EL (cell line): ENCODE data around the gene ASB16.

ENCODE experiments used
- DNase-seq: peaks from one replicate; pipeline ENCODE4 v3.0.0-alpha.2; 2016

ASB16 gene

DNA sequence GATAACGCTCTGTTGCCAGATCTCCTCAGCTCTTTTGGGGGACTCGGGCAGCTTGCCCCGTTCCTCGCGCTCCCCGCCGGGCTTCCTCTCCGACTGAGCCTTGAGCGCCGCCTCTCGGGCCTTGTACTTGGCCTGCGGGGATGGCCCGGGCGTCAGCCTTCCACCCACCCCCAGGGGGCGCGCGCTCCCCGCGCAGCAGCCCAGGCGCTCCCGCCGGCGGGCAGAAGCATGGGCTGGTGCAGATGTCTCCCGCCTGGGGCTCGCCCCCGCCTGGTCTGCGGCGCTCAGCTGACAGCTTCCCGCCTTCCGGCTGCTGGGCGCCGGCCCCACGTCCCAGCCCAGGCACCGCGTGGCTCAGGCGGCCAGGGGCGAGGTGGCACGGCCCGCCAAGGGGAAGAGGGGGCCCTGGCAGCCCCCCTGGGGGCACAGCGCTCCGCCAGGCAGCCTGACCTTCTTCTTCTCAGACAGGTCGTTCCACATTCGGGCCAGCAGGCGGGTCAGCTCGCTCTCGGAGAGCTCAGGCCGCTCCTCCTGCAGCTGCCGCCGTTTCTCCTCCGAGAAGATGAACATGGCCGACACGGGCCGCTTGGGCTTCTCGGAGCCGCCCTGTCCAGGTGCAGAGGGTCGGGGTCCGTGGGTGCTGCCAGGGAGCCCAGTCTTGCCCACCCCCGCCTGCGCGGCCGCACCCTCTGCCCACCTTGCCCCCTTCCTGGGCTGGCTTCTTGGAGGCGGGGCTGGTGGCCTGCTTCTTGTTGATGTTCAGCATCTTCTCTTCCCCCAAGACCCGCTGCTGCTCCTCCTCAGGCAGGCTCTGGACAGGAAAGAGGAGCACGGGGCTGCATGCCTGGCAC lies 40.1 kb downstream of the ASB16 start:
- peak; percentile 85 for DNase-seq

DNA sequence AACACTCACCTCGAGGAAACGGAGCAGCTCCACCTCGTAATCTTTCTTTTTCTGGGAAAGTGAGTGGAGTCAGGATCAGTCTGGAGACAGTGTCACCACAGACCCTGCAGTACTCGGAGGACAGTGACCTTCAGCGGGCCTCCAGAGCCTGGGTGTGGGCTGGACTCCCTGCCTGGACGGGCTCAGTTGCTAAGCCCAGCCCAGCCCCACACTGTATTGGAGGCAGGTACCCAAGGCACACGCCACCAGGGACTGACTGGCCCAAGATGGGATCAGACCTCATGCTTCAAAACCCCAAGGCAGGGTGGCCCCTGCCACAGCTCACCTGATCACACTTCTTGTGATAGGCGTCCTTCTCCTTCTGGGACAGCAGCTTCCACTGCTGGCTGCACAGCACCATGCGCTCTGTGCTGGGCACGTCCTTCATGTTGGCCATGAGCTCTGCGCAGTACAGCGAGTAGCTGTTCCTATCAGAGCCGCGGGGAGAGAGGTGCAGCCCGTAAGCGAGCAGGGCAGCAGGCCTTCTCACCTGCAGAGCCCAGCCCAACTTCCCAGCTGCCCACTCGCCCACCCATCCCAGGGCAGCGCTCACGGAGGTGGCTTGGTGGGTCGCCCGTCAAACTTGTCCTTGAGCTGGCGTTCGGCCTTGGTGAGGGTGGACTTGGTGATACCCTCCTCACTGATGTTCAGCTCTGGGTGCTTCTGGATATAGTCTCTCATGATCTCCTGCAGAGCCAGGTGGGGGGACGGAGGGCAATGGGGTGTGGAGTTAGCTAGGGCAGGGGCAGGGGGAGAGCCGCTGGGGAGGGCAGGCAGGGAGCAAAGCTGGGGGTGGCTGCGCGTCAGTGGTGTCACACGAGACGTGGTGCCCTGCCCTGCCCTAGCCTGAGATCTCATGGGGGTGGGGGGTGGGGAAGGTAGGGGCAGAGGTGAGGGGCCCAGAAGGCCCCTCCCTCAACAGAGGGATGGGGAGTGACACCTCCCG lies 41.1 kb downstream of the ASB16 start:
- no peak for DNase-seq

DNA sequence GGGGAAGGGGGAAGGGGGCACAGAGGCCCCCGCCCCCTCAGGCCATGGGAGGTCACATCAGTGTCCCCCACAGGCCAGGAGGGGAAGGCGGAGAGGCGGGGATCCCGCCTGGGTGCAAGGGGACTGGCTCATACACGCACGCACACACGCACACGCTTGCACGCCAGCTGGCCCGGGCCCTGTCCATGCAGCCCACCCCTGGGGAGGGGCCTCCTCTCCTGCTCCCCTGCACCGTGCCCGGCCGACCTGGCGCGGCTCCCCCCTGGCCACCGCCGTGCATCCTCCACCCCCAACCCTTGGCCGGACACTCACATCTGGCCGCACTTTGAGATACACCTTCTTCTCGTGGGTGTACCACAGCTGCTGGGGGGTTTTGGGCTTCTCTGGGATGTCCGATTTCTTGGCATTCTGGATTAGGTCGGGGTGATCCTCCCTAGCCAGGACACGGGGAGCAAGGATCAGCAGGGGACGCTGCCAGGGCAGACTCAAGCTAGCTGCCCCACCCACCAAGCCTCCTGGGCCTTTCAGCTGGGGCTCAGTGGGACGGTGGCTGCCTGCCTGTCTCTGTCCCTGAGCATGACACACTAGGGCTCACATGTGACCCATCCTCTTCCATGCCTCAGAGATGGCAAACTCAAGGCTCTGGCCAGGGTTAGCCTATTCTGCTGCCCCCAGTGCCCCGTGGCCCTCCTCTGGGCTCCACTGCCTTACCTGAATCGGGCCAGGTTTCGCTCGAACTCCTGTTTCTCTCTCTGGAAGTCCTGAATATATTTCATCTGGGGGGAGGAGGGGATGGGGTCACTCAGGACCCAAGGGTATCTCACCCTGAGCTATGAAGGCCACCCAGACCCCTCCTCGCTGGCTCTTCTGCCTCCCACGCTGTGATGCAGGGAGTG lies 42.3 kb downstream of the ASB16 start:
- DNase-seq = no peak

DNA sequence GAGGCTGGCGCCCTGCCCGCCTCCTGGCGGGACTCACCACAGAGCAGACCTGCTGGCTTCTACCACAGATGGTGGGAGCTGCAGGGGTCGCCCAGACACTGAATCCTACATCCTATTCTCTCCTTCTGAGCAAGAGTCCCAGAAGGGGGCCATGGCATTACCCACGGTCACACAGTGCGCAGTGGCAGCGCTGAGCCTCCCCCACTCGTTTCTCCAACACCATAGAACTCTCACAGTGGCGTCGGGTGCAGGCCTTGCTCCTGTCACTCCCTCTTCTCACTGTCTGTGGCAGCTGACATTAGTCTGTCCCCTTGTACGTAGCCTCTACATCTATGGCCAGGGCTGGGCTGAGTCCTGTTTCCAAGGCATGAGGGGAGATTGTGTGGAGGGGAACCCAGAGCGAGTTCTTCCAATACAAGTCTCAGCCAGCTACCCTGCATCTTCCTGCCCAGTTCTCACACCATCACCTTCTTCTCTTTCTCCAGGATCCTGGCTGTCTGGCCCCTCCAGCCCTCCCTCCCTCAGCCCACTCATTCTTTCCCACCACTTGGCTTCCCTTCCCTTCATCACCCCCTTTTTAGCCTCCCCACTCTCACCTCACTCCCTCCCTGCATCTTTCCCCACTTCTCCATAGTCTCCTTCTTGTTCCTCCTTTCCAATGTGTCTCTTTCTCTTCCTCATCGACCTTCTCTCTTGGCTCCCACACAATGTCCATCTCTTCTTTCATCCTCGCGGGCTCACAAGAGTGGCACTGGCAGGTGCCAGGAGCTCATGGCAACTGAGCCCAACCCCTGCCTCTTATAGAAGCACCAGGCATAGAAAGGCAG lies 43.1 kb downstream of the ASB16 start:
- no peak for DNase-seq

DNA sequence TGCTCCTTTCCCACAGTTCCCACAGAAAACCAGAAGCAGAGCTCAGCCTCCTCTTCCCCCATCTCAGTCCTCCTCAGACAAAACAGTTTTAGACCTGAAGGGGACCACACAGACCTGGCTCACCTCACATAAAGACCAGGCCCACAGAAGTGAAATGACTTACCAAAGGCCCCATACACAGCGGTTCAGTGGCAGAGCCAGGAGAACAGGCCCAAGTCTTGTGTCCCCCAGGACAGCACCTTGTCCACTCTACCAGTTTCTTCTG lies 43.7 kb downstream of the ASB16 start:
- DNase-seq = no peak

DNA sequence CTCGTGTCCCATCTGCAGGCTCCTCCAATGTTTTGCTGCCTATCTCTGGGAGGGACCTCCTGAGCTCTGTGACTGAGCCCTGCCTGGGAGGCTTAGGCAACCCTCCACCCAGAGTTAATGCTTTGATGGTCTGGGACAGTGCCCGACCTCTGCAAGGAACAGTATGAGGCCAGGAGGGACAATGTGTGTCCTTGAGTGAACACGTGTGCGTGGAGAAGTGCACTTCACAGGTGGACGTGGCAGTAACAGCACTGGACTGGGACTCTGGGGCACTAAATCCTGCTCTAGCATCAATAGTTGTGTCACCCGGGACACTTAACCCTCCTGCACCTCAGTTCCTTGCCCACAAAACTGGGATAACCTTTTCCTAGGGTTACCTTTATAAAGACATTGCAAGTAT lies 44.4 kb downstream of the ASB16 start:
- DNase-seq = no peak

DNA sequence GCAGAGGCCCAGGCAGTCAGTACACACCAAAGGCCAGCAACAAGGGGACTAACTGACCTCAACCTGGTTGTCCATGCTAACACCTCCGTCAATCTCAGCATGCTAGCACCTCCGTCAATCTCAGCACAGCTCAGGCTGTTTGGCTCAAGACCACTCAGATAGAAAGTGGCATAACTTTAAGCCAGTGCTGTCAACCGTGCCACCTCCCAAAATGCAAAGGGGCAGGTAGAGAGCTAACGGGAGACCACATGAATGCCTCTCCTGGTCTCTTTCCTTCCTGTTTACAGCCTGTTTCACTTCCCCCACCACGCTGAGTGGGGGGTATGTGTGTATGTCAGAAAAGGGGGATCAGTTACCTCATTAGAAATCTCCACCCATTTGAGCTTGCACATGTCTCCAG lies 45.7 kb downstream of the ASB16 start:
- DNase-seq = no peak

DNA sequence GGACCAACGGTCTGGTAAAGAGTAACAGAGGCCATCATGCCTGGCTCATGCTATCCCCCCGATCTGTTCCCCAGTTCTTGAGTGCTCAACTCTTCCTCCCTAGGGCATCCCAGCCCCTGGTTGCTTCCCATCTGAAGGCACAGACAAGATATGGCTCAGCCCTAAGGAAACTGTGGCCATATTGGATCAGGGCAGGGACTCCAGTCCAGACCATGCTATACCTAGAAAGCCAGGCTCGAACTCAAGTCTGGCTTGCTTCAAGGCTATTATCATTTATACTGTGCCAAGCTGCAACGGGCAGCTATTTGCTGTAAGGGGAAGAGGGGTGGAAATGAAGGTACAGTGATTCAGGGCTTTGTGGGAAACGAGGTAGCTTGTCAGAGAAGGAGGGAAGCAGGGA lies 46.2 kb downstream of the ASB16 start:
- no peak for DNase-seq

DNA sequence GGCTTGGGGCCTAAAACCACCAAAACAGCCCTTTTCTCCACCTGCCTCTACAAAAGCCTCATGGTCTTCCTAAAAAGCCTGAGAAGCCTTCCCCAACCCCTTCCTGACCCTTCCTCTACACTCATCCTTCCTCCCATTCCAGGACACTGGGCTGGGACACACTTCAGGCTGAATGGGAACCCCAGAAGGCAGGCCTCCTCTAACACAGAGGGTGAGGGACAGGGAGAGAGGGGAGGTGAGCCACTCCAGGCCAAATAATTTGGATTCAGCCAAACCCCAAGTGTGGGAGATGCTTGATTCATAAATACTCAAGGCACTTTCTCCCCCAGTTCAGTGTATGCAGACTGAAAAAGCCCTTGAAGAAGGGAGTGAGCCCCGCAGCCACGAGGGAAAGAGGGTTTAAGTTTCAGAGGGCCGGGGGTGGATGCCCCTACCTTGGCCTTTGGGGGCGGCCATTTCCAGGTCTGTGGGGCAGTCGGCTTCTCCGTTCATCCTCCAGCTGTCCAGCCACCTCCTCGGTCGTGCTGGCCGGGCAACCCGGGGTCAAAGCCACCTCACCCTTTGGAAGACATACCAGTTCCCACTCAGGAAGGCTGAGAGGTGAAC lies 47.3 kb downstream of the ASB16 start:
- DNase-seq = no peak

DNA sequence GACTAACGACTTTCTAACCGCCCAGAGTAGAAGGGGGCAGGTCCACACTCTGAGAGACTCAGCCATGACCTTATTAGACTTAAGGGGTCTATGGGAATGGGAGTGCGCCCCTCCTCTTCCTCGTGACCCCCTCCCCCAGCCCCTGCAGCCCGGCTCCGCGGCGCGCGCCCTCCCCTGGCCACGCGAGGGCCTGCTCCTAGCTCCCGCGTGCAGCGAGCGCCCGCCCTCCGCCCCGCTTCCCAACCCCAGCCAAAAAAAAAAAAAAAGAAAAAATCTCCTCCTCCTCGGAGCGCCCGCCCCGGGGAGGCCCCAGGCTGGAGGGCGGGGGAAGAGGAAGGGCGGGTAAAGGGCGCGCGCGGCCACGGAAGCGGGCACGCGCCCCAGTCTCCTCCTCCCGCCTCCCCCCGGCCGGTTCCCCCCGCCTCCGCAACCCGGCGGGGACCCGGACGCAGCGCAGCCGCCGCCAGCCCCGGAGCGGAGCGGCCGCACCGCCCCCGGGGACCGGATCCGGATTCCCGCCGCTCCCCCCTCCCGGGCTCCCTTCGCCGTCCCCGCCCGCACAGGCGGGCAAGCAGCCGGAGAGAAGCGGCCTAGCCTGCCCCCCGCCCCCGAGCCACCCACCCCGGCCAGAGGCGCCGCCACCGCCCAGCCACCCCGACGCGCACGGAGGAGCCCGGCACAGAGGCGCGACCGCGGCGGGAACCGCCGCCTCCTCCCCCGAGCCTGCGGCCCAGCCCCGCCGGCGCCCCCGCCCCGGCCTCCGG lies 48.0 kb downstream of the ASB16 start:
- DNase-seq = peak; percentile 93

DNA sequence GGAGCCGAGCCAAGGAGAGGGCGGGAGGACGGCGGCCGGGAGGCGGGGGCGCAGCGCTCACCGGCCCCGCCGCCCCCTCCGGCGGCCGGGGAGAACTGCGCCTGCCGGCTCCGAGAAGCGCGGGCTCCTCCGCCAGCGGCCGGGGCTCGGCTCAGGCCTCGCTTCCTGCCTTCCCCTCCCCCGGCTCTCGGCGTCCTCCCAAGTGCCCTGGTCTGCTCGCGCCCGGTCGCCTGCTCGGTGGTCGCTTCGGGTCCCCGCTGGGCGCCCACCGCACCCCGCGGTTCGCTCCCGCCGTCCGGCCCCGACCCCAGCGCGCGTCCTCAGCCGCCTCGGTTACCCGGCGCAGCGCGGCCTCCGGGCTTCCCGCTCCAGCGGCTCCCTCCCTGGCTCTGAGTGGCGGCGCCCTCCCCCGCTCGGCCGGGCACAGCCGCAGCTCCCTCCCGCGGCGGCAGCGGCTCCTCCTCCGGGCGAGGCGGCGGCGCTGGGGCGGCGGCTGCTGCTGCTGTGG lies 48.7 kb downstream of the ASB16 start:
- DNase-seq = peak; percentile 76

DNA sequence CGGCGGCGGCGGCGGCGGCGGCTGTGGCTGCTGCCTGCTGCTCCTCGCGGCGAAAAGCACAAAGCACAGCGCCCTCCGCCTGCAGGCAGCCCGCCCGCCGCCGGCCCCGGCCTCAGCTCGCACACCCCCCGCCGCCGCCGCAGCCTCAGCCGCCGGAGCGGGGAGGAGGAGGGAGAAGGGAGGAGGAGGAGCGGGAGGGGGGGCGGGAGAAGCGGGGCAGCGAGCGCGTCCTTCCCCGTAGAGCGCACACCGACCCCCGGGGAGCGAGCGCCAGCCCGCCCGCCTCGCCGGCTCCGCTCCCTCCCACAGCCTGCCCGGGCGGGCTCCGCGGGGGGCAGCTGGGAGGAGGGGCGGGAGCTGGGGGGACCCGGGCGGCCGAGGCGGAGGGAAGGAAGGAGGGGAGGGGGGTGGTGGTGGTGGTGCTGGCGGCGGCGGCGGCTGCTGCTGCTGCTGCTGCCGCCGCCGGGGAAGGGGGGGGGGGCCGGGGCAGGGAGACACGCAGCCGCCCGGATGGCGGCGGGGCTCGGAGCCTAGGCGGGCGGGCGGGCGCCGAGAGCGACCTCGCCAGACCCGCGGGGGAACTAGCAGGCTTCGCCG lies 49.2 kb downstream of the ASB16 start, which contains the start of gene UBTF:
TSS of gene UBTF (minus strand) at position 60 of the 597 bp plus-strand sequence. CDS start 1,446 bp downstream, outside the sequence.
- DNase-seq = peak; percentile 67

DNA sequence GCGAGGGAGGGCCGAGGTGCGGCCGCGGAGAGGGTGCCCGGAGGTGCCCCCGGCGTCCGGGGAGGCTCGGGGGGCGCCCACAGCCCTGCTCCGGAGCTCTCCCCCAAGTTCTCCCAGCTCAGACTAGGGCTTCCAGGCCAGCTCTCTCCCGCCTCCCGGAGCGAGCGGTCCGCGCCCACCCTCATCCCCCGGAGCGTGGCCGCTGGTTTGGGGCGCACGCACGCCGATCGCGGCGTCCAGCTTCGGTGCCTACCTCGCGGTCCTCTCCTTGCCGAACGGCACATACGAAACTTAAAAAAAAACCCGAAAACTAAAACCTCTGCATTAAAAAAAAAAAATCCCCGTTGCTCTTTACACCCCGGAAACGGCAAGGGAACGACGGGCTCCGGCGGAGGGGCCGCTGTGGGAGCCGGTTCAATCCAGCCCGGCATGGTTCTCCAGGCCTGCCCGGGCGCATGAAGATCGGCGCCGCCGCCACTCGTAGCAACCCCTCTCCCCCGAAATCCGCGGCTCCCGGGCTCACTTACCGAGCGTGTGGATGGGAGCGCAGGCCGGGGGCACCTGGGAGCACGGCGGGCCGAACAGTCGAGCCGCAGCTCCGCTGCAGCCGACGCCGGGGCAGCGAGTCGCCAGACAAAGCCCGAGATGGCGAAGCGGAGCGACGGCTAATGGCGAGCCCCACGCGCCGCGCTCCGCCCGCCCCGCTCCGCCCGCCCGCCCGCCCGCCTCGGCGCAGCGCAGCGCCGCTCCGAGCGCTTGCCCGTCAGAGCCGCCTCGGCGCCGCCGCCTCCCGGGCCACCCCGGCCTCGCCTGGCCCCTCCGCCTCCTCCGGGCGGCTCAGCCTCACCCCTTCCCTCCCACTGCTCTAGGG lies 49.9 kb downstream of the ASB16 start:
- DNase-seq = peak; percentile 49

DNA sequence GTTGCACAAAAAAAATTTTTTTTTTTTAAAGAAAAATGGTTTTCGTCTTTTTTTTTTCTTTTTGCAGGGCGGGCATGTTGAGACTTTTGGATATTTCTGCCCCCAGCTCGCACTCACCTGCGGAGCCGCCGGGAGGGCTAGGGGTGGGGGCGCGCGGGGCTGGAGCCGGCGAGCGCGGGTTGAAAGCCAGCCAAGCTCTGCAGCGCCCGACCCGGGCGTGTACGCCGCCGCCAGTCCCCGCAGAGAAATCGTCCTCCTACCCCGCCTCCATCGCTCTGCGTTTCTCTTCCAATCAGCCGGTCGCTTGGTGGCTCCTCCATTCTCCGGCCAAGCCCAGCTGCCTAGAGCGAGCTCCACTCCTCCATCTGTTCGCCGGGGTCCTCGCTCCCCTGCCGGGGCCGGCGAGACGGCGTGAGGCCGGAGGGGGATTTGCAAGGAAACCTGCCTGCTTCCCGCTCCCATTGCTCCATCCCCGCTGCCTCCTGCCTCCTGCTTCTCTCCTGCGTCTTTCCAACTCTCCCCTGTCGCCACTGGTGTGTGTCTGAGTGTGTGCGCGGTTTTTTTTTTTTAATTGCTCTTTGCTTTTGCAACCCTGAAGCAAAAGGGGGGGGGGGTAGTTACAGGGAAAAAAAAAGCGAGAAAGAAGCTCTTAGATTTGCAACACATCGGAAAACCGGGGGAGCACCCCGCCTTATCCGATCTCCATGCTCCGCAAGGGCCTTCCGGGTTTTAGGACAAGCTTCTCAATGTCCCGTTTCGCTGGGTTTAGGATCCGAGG lies 50.8 kb downstream of the ASB16 start:
- peak; percentile 84 for DNase-seq

DNA sequence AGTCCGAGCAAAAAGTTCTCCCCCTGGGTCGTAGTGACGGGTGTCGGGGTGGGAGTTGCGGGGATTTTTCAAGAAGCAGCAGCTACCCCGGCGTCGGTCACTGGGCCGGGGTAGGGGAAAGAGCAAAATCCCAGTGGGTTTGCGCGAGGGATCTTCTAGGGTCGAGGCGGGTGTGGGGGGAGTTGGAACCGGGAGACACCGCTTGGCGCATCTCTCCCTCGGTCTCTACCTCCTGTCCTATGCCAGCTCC lies 51.3 kb downstream of the ASB16 start:
- DNase-seq = no peak

DNA sequence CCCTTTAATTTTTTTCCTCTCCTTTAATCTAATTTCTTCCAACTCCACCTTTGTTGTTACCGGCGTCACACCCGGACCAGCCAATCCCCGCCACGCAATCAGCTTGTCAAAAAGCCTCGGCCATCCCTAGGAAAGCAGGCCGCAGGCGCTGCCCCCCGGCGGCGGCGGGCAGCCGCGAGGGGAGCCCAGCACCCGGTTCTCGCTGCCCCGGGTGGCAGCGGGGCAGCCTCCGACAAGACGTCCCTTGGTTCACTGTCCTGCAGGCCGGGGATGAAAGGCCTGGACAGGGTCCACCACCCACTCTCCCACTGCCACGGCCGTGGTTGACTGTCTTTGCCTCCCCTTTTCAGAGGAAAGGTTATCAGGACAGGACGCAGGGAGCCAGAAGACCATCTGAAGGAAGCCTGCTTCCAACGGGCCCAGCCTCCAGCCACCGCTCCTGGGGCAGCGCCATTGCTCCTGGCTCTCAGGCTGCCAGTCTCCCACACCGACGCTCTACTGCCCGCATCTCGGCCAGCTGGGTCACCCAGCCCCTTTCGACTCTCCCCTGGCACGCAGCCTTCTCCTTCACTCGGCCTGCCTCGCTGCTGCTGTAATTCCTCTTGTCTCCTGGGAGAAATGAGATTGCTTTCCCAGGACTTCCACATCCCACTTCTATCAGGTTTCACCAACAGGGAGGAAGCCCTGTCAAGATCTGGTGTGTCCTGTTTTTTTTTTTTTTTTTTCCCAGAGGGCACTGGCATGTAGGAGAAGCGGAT lies 51.8 kb downstream of the ASB16 start:
- DNase-seq = peak; percentile 78

DNA sequence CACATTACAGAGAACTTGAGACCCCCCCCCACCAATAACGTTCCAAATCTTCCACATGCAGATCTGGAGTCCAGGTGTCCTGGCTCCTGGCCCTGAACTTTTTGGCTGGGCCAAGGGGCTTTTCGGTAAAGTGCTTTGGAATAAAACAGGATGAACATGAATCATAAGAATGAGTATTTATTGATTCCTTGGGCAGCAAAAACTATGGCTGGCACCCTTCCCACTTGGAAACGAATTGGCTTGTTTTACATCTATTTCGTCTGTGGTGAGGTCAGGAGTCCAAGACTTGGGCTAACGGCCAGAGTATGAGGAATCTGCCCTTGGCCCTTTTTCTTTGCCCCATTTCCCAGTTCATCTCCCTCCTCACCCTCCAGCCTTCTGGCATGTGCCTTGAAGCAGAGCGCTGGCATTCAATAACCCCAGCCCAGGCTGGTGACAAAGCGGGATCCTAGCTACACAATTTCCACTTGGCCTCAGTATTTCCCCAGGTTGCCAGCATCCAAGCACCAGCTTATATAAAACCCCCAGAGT lies 53.1 kb downstream of the ASB16 start:
- DNase-seq = peak; percentile 83
